AG09319 (cell line): Measurements from ENCODE around the gene ACSL6.

Experiments
- DNase-seq: peaks from one replicate; pipeline ENCODE4 v3.0.0-alpha.2; 2010; ENCODE audit warnings: low read depth; ENCODE audit errors: extremely low read depth
- TF ChIP-seq, protein P1 (sequence below): IDR thresholded peaks from 2 replicates; pipeline ENCODE4 v1.5.1; 2011; ENCODE audit warnings: low read depth, mild to moderate bottlenecking, inconsistent platforms, low read length, moderate library complexity

Gene ACSL6

DNA sequence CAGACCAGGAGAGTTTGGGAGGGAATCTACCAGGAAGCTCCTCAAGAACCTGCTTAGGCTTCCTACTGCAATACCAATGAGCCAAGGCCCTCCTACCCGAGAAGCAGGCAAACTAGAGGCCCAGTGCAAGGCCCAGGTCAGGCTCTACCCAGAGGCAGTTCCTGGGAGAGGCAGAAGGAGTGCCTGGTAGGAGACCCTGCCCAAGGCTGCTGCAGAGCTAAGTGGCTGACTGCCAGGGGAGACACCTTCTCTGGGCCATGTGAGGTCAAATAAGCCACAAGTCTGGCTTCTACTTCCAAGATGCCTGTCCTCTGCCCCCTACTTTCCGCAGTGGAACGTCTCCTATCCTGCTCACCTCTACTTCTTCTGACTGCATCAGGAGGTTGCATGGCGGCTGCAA, 17.8 kb downstream of the ACSL6 start:
- no peak for DNase-seq
- TF ChIP-seq, protein P1, sequence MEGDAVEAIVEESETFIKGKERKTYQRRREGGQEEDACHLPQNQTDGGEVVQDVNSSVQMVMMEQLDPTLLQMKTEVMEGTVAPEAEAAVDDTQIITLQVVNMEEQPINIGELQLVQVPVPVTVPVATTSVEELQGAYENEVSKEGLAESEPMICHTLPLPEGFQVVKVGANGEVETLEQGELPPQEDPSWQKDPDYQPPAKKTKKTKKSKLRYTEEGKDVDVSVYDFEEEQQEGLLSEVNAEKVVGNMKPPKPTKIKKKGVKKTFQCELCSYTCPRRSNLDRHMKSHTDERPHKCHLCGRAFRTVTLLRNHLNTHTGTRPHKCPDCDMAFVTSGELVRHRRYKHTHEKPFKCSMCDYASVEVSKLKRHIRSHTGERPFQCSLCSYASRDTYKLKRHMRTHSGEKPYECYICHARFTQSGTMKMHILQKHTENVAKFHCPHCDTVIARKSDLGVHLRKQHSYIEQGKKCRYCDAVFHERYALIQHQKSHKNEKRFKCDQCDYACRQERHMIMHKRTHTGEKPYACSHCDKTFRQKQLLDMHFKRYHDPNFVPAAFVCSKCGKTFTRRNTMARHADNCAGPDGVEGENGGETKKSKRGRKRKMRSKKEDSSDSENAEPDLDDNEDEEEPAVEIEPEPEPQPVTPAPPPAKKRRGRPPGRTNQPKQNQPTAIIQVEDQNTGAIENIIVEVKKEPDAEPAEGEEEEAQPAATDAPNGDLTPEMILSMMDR: no peak

DNA sequence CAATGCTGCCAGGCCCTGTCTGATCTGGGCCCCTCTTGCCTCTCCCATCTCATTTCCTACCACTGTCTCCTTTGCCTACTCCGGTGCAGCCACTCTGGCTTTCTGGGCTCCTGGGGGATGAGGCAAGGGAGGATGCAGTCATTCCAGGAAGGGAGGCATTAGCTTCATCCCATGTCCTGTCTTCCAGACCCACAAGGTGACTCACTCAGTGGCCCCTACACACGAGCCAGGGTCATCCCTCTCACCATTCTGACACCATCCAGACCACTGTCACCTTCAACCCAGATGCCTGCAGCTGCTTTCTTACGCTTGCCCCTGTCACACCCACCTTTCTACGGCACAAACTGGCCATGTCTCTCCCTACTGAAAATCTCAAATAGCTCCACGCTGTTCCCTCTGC, 19.1 kb downstream of the ACSL6 start:
- no peak for DNase-seq
- TF ChIP-seq, protein P1: no peak

DNA sequence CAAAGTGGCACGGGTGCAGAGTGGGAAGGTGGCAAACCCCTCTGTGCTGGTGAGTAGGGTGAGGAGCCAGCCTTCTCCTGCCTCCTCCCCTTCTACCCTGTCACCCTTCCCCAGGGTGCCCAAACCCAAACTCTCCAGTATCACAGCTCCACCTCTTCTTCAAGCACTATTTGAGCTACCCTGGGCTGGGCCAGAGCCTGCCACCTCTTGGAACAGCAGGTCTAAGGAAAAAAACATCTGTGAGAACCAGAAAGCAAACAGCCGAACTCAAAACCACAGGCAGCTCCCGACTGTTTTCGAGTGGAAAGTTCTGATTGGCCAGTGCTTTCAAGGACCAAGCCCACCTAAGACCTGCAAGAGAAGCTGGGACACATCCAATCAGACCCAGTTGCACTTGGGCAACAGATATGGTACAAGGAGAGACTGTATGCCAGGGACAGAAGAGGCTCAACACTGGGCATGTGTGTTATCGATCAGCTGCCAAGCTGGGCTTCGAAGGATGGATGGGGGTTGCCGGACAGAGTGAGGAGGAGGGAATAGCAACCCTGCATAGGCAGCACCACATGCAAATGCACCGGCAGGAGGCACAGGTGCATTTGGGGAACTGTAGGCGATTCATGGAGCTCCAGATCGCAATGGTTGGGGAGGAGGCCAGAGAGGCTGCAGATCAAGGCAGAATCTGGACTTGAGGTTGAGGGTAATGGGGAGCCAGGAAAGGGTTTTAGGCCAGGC, 19.7 kb downstream of the ACSL6 start:
- TF ChIP-seq, protein P1: no peak
- DNase-seq: no peak

DNA sequence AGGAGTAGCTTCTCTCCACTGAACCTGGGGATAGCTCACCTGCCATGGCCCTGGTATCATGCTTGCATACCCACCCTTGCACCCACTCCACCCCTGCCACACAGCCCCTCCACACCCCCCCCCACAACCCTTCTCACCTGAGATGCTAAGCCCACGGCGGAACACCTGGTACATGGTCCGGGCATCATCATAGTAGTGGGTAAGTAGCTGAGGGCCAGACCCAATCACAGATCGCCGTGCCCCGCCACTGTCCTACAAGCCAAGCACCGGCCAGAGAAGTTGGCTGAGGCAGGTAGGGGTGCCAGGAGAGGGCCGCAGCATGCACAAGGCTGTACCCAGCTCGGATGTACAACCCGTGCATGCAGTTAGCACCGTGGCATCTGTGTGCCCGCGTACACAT, 20.7 kb downstream of the ACSL6 start:
- no peak for DNase-seq
- TF ChIP-seq, protein P1: no peak

DNA sequence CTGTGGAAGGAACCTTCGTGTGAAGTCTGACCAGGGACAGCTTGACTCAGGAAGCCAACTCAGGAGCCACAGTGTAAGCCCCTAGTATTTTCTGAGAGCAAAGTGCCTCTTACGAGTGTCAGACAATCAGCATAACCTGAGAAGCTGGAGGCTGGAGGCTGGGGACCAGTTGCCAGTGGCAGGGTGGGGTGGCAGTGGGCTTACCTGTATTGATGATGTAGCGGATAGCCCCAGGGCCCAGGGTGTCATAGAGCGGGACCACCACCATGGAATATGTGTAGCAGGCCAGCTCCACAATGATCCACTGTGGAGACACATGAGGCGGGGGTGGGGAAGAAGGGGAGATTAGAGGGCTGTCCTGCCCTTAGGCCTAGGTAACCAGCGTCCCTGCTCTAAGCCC, 22.9 kb downstream of the ACSL6 start:
- TF ChIP-seq, protein P1: no peak
- DNase-seq: no peak

DNA sequence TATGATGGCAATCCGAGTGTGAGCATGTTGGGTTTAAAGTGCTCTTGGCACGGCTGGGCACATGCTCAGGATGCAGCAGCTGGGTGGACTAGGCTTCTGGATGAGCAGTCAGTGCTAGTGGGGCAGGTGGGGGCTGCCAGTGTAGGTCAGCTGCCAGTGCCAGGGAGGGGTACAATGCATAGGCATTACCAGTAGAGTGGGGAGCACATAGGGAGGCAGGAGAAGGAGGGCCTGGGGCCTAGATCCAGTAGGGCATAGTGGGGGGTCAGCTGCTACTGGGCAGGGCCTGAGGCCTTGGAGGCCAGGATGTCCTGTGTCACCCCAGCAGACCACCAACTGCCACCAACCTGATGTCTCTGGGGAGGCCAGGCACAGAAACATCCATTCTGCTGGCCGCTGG, 24.2 kb downstream of the ACSL6 start:
- TF ChIP-seq, protein P1: no peak
- no peak for DNase-seq

DNA sequence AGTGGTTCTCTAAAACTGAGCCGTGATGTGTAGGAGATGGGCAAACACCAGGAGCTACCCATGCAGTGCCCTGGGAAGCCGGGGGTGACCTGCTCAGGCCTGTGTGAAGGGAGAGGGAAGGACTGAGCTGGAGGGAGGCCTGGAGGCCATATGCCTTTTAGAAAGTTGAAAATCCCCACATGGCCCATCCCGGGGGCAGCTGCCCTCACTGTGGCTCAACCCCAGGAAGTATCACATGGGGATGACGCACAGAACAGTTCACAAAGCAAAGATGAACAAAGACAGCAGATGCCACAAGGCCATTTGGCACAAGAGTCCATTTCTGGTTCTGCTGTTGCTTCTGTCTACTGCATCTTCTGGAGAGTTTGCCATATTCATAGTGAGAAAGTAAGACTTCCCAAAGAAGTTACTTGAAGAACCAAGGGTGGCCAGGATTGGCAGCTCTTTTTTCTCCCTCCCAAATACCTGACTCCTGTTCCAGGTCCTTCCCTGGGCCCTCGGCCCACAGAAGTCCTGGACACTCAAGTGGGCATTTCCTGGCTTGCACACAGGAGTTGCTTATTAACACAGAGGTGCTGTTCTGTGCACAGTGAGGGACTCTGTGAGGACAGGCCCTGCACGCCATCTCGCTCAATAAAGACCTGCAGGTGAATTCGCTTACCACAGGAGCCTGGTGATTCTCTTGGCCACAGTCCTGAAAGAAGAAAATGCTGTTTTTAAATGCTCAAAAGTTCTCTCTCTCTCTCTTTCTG, 25.1 kb downstream of the ACSL6 start:
- DNase-seq: no peak
- TF ChIP-seq, protein P1: no peak
